ENCODE data around the gene HPD. TPM values are rescaled to one million over a fixed set of nuclear protein-coding genes. Genes with fewer than 3 reads are reported as not detected.

HPD gene
- total RNA-seq, 2 experiments from 2014 or later, result not detected

- Histone ChIP-seq H4K20me1 (ENCODE audit: insufficient read depth, low read length) (no peaks in the 10 kb centered on the region), H3K9me2 (ENCODE audit: insufficient read depth, low read length) (no peaks in the 10 kb centered on the region), H3K27ac (ENCODE audit: low read depth, low read length, poor library complexity, severe bottlenecking) (no peak overlapping the region), H3K4me3 (ENCODE audit: low read depth, low read length, poor library complexity, severe bottlenecking) (no peak overlapping the region), H3K4me2 (ENCODE audit: low read length) (no peak overlapping the region), H2AFZ (ENCODE audit: low read length) (no peak overlapping the region), H3K4me1 (ENCODE audit: insufficient read depth, low read length, poor library complexity, severe bottlenecking) (peaks cover 6% of the 10 kb centered on the region), H3K9me3 (ENCODE audit: low read length) (no peaks in the 10 kb centered on the region), H3K36me3 (ENCODE audit: insufficient read depth, low read length) (no peaks in the 10 kb centered on the region), H3K79me2 (ENCODE audit: insufficient read depth, low read depth, low read length) (no peaks in the 10 kb centered on the region)
- POLR2A ChIA-PET, result interaction anchor here (0.5 to 0.7 kb wide), 2 partner anchors 8 to 141 kb away, joined by 4 to 7 read pairs; no protein-coding TSS in a partner anchor
- BruUV-seq (replicated peaks), result no TSS peak
- no peak for TF ChIP-seq CTCF (conservative IDR thresholded peaks at IDR 0.05; ENCODE audit: low read length)
- no peak for TF ChIP-seq EZH2phosphoT487 (IDR thresholded peaks at IDR 0.05; ENCODE audit: borderline replicate concordance, low read depth, low read length)
- intact Hi-C loops (cut with micrococcal nuclease; ENCODE audit: unreplicated experiment), result no loop called here
- no peak for DNase-seq (ENCODE audit: low spot score)
- CTCF ChIA-PET (ENCODE audit: unreplicated experiment), result no interaction called here
These were observed 15.2 kb downstream of the HPD start for GRCh38 chr12:121843236-121843982.

GRCh38 chr12:121839993-121840761 lies 18.5 kb downstream of the HPD start:
- TF ChIP-seq CTCF (conservative IDR thresholded peaks at IDR 0.05; ENCODE audit: low read length), result no peak
- TF ChIP-seq EZH2phosphoT487 (IDR thresholded peaks at IDR 0.05; ENCODE audit: borderline replicate concordance, low read depth, low read length), result no peak
- CTCF ChIA-PET (ENCODE audit: unreplicated experiment), result no interaction called here
- POLR2A ChIA-PET, result interaction anchor here (1.1 kb wide), 1 partner anchor 54 kb away, joined by 3 read pairs; no protein-coding TSS in a partner anchor

More at GRCh38 chr12:121839993-121840761, 18.5 kb downstream of the HPD start:
- no peak for DNase-seq (ENCODE audit: low spot score)
- H3K4me1 ChIP-seq (ENCODE audit: insufficient read depth, low read length, poor library complexity, severe bottlenecking), result peaks cover 13% of the 10 kb centered on the region
- peak overlapping the region; percentile 71 for H3K4me3 ChIP-seq (ENCODE audit: low read depth, low read length, poor library complexity, severe bottlenecking)
- peak overlapping the region; percentile 76 for H2AFZ ChIP-seq (ENCODE audit: low read length)
- H3K36me3 ChIP-seq (ENCODE audit: insufficient read depth, low read length), result no peaks in the 10 kb centered on the region
- intact Hi-C loops (cut with micrococcal nuclease; ENCODE audit: unreplicated experiment), result loop anchor here (2.0 kb wide), 1 partner anchor 49 kb away; the partner anchor contains the start of gene PSMD9
- peak overlapping the region; percentile 72 for H3K4me2 ChIP-seq (ENCODE audit: low read length)
- H3K79me2 ChIP-seq (ENCODE audit: insufficient read depth, low read depth, low read length), result no peaks in the 10 kb centered on the region
- no peak overlapping the region for H3K27ac ChIP-seq (ENCODE audit: low read depth, low read length, poor library complexity, severe bottlenecking)
- no peaks in the 10 kb centered on the region for H3K9me2 ChIP-seq (ENCODE audit: insufficient read depth, low read length)
- no peaks in the 10 kb centered on the region for H3K9me3 ChIP-seq (ENCODE audit: low read length)
- no peaks in the 10 kb centered on the region for H4K20me1 ChIP-seq (ENCODE audit: insufficient read depth, low read length)
- BruUV-seq (replicated peaks), result TSS peak; percentile 91
